HL-60/S4 (cell line): ENCODE measurements around the gene ETV5.

Source experiments
- in situ Hi-C: fragments of 300-500 bp; cut with MboI; formaldehyde crosslinking; loops from 2 replicates; pipeline ENCODE4 v1.14.3; 2022; ENCODE audit warnings: low sequenced_read_pairs

ETV5 gene

DNA sequence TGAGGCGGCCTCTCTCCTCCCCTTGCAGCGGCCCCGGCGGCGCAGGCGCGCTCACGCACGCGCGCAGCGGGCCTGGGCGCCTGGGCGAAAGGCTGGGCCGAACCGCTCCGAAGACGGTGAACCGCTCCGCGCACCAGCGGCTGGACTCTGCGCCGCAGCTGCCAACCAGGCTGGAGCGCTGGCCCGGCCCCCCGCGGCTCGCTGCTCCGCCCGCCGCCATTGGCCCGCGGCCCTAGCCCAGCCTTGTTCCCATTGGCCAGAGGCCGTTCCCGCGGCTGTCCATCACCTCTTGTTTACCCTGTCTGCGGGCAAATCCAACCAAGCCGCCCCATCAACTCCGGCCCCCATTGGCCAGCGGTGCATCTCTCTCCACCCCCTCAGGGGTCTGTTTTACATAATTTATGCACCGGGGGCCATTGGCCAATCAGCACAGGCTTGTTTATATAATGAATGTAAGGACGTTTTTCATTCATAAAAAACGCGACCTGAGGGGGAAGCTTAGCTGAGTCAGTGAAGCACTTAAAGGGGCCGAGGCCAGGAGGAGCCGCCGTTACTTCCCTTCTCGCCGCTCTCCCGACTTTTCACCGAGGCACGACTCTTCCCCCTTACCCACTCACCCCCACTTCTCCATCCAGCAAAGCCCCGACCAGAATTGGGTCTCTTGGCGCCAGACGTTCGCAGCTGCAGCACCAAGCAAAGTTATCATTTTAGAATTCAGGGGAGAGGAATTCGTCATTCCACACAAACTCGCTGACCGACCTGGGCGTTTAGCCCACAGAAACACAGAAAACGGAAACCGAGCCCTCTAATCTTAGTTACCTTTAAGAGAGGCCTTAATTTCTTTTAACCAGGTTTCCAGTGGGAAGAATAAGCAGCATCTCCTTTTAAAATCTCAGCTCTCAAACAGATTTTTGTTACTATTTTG, at the start of gene ETV5:
Gene ETV5, minus strand, starts transcription at position 149 of the 925 bp plus-strand sequence. CDS start 3,221 bp downstream, outside the sequence.
- in situ Hi-C loops: no loop called here

DNA sequence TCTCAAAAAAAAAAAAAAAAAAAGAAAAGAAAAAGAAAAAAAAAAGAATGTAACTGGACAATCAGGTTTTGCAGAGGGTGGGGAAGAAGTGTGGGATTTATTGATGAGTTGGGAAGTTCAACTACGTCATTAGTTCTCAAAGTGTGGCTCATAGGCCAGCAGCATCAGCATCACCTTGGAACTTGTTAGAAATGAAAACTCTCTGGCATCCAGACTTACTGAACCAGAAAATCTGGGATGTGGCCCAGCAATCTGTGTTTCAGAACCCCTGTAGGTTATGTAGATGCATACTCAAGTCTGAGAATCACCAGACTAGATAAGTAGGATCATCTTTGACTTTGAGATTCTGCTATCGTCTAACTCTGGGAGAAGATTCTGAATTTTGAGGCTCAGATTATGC, 45.8 kb upstream of the ETV5 start:
- in situ Hi-C loops: no loop called here

DNA sequence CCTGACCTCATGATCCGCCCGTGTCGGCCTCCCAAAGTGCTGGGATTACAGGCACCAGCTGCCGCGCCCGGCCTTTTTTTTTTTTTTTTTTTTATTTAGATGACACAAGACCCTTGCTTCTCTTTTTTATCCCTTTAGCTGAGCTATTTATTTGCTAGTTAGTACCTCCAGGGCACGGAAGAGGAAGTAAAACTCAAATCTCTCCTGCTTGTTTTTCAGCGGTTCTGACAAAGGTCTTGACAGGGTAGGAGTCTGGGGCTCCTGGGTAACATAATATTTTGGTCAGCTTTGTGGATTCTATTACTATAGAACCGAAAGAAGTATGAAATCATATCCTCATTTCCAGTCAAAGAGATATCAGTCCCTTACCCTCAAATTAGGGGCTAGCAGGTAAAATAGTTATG, 44.0 kb upstream of the ETV5 start:
- in situ Hi-C loops: no loop called here

DNA sequence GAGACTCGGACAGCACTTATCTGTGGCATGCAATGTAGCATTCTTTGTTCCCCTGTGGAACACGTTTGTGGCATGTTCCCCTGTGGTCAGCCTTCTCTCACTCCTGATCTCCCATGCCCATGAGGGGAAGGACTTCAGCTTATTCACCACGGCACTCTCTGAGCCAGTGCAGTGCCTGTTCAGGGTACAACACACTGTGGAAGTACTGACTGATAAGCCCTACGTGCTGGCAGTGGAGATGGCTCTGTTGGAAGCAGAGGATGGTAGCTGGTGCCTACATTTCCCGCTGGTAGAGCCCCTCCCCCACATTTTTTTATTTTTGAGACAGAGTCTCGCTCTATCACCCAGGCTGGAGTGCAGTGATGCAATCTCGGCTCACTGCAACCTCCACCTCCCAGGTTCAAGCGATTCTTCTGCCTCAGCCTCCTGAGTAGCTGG, 43.5 kb upstream of the ETV5 start:
- in situ Hi-C loops: no loop called here

DNA sequence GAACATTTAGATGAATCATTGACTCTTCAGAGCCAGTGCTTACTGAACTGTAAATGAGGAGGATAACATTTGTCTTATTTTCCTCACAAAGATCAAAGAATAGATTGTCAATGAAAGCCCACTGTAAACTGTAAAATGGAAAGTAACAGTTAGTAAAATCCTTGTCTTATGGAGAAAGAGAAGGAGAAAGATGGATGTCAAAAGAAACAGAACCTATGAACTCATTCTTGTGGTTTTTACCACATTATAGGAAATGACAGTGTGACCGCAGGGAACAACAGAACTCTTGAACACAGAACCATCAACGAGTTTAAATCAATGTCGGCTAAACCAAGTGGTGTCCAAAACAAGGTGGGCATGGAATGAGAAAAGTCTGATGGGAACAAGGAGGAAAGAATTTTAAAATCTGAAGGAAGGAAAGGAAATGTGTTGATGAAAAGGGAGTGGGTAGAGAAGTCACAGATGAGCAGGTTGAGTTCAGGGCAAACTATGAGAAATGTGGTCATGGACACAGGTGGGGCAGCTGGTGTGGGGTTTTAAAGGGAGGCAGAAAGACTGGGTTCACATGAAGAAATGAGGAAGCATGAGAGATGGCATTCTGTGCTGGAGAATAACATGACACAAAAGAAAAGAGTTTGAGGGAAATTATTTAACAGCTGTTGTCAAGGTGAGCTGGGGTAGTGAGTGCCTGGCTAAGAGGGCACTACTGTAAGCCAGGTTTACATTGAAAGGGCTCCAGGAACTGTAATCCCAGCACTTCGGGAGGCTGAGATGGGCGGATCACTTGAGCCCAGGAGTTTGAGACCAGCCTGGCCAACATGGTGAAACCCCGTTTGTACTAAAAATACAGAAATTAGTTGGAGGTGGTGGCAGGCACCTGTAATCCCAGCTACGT, 42.4 kb upstream of the ETV5 start:
- in situ Hi-C loops: no loop called here

DNA sequence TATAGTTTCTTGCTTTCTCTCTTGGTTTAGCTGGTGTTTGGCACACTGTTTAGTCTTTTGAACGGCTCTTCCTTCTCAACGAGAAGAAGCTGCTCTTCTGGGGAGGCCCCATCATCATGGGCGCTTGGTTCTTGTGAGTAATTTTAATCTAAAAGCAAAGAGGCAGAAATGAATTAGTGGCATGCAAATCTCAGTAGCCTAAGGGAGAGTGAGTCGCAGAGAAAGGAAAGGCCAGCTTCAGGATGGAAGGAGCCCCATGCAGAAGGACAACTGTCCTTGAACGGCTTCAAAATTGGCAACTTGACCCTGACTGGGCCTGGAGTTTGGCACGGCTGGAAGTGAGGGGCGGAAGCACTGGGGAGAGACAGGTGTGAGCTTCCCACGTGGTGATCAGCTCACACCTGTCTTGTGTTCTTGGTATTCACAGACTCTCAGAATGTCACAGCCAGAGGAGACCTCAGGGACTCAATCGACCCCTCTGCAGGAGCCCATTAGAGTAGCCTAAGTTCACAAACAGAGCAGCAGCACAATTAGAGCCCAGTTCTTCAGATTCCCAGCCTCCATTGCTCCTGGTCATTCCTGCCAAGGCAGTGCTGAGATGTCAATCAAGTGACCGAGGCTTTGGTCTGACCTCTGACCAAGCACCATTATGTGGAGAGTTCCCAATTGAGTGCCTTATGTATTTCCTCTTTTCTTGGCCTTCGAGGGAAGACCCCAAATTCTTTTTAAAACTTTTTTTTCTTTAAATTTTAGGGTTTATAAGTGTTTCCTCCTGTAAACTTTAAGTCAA, 41.3 kb upstream of the ETV5 start:
- in situ Hi-C loops: no loop called here

DNA sequence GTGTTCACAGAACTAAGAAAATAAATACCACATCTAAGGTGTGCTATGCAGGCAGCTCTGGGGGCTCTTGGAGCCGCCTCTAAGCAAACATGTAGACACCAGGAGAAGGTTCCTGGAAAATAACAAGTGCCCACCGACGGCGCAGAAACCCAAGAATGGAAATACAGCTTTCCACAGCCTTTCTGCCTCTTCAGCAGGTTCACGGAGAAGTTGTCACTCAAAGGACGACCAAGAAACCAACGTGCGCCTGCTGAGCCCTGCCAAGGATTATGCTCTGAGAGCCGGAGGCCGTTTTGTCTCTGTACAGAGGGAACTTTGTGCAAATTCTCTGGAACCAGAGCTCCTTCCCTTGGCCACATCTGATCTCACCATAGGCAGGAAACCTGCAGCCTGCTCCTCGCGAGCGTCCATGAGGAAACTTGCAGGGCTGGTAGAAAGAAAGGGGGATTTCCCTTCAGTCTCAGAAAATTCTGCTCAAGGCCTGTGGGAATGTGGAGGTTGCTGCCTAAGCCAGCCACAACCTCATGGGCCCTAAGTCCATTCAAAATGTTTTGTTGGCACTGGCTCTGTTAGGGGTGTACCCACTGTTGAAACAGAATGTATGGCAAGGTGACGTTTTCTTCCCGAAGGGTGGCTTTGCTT, 40.6 kb upstream of the ETV5 start:
- in situ Hi-C loops: no loop called here

DNA sequence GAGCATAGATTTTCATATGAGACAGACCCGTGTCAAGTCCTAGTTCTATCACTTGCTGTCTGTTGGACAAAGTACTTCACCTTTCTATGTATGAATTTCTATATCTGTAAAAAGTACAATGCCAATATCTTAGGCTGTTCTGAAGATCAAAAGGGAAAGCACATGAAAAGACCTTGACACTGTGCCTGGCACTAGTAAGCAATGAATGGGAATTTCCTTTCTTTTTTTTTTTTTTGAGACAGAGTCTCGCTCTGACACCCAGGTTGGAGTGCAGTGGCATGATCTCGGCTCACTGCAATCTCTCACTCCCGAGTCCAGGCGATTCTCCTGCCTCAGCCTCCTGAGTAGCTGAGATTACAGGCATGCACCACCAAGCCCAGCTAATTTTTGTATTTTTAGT, 35.4 kb upstream of the ETV5 start:
- in situ Hi-C loops: no loop called here

DNA sequence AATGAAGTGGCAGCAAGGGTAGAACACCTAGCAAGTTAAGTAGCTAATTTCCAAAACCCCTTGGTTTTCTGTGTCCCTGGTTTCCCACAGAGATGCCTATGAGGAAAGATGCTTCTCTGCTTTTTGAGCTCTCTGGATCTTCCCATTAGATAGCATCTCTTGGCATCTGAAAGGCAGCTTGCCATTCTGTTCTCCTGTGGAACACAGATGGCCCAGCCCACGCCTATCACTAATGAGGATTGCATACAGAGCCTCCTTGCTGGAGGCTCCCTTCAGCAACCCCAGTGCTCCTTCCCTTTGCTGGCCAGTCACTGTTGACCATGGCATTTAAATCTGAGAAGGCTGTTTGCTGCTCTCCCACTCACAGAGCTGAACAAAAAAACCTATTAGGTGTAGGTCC, 34.4 kb upstream of the ETV5 start:
- in situ Hi-C loops: no loop called here

DNA sequence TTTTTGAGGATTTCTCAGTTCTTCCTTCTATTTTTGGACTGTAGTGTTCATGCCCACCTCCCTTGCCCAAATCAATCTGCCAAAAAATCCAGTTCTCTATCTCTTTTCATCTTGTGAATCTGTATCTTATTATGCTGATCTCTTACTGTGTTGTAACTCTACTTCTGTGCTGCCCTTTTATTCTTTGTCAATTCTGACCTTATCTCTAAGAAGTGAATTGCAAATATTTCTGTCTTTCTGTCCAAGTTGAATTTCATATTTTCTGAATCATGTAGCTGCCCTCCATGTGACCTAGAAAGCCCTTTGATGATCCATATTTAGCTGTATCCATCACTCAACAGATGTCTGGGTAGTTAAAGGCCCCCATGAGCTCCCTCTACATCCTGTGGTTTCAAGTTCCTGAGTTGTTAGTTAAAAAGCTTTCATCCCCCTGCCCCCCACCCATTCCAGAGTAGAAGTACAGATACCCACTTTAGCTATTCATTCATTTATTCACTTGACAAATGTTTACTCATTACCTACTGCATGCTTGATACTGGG, 33.6 kb upstream of the ETV5 start:
- in situ Hi-C loops: no loop called here

DNA sequence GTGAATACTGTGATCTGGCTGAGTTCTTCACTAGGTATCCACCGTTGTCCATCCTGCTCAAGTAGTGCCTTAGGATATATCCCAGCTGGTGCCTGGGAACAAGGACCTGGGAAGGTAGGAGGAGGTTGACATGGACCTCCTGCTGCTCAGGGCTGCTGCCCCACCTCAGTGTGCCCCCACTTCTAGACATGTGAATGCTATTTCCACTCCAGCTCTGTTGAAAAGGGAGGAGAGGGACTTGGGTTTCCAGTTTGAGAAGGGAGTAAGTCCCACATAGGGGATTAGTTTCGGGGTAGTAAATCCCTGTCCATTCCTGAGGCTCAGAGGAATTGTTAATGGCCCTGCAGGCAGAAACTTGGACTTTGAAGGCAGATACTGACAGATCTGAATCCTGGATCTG, 32.9 kb upstream of the ETV5 start:
- in situ Hi-C loops: no loop called here

DNA sequence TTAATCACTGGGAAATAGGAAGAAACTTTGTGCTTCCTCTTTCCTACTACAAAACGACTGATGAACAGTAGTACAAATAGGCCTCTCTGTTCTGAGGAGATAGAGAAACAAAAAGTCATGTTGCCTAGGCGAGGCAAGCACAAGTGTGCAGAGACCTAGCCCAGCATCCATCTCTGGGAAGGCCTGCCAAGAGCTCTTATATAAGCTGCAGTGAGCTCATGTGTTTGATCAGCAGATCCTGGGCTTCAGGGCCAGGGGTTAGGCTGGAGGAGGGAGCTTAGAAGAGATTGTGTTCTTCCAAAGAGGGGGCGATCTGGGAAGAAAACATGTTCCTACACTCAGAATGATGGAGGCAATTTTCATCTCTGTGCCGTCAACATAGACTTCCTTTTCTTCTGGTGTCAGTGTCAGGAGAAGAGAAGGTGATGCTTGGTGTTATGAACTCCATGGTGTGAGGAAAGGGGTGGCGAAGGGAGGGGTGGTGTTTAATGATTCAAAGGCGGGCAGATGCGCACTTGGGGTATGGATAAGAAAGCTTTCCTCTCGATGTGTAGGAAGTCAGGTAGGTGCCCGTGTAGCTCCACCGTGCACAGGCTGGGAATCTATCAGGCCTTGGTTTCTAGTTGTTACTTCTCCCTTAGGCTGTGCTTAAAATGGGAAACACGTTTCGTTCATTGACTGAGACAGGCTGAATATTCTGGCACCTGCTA, 29.5 kb upstream of the ETV5 start:
- in situ Hi-C loops: no loop called here

DNA sequence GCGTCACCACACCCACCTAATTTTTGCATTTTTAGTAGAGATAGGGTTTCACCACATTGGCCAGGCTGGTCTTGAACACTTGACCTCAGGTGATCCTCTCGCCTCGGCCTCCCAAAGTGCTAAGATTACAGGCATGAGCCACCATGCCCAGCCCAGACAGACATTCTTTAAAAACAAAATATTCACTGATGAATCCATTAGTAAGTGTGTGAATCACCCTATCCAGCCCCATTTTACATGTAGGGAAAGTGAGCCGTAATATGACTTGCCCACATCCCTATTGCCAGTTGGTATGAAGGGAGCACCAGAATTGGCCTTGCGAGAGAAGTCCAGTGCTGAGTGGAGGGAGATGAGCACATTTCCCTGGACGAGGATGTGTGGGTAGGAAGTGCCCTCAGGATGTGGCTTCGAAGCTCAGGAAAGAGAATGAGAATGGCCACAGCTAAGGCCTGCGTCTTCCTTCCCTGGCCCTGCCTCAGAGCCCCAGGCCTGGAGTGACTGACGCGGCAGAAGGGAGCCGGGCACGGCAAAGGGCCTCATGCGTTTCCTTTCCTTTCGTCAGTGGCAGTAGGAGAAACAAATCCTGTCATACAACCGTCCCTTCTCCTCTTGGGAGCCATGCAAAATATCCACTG, 28.3 kb upstream of the ETV5 start:
- in situ Hi-C loops: no loop called here

DNA sequence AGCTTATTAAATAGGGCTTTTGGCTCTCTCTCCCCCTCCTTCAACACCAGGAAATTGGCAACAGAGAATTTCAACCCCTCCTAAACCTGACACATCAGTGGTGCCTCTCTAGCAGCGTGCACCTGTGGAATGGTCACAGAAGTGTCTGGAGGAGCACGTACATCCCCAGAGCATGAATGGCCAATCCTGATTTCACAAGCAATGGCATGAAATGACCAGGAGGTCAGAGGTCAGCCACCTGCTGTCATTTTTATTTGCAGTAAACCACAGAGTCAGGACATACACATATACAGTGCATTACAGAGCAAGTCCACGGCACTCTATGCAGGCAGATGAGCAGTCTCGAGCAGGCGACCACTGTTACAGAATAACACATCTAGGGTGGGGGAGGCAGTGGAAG, 25.1 kb upstream of the ETV5 start:
- in situ Hi-C loops: no loop called here

DNA sequence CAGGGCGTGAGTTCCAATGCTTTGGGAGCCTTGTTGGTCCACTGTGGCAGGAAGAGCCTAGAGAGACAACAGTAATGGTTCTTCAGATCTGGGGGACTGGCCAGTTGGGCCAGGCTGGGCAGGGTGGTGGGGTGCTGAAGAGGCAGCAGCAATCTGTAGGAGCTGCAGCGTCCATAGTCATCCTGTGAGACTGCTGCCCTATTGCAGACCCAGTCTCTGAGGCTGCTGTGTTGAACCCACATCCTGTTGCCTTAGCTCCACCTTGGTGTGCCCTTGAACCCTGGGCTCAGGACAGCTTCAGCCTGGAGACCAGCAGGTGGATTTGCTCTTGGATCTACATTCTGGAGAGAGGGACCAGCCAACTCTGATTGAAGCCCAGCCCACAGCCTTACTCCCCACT, 23.6 kb upstream of the ETV5 start:
- in situ Hi-C loops: no loop called here

DNA sequence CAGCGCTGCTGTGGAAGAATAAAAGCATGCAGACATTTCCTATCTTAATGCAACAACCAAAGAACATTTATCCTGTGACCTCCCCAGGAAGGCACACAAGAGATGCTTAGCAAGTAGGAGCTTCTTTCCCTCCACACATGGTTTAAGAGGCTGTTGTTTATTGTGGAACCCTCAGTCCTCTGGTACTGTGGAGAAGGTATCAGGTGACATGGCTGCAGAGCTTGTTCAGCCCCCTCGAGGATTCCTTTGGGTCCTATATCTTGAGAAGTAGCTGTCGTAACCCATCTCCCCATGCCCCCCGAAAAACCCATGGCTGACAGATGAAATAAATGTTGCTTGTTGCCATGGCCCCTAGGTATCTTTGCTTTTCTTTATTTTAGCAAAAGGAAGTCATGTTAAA, 20.3 kb upstream of the ETV5 start:
- in situ Hi-C loops: no loop called here

DNA sequence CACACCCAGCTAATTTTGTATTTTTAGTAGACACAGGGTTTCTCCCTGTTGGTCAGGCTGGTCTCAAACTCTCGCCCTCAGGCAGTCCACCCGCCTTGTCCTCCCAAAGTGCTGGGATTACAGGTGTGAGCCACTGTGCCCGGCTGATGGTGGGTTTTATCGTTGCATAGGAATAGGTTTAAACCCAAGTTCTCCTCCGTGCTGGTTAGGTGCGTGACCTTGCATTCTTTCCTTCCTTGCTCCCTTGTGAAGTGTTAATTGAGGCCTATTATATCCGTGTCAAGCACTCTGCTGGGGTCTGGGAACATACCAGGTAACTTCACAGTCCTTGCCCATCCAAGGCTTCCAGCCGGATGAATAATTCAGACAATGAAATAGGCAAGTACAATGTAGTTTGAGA, 19.3 kb upstream of the ETV5 start:
- in situ Hi-C loops: no loop called here

DNA sequence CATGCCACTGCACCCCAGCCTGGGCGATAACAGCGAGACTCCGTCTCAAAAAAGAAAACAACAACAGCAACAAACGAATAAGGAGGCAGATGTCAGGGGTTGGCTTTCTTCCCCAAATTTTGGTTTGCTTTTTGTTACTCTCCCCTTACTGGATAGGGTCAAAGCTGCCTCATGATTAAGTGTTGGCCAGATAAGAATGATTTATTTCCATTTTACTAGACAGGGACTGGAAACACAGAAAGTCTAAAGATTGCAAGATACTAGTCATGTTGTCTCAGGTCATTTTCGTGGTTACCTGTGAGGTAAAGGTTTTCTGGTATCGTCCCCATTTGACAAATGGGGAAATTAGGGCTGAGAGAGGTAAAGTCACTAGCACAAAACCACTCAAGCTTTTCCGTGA, 18.6 kb upstream of the ETV5 start:
- in situ Hi-C loops: no loop called here

DNA sequence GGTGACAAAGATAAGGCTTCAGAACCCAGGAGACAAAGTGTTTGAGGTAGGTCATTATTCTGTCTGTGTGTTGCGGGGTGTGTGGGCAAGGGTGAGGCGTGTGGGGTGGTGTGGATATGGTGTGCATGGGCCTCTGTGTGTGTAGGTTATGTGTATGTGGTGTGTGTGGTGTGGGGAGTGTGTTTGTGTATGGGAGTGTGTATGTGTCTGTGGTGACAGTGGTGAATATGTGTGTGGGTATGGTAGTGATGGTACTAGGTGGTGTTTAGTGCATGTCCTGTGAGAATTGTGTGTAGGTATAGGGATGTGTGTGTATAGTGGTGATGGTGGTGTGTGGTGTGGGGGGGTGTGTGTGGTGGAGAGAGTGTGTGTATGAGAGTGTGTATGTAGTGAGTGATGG, 16.2 kb upstream of the ETV5 start:
- in situ Hi-C loops: no loop called here
